Bronchial epithelial cell (primary cell): ENCODE measurements around the gene SLC39A11. TPM values are rescaled to one million over a fixed set of nuclear protein-coding genes. Genes with fewer than 3 reads are reported as not detected.
A peak's percentile ranks its signal among the peaks of the same experiment; 100 is the strongest.
"Not testable (repeated sequence)": the region's sequence is repeated elsewhere in the genome, so short reads cannot be mapped to it uniquely, and the experiment has no call there.

Experiments used
- DNase-seq: peaks from one replicate; pipeline ENCODE4 v3.0.0-alpha.2; 2010; ENCODE audit warnings: low read depth
- FAIRE-seq: peaks from 2 replicates; lab custom pipeline; 2011; peaks lifted over from hg19 to GRCh38; lab: Jason Lieb, UNC
- H3K27me3 ChIP-seq: 2 replicates; pipeline ENCODE4 v1.5.1; 2011; ENCODE audit warnings: low read length; ENCODE audit not compliant: control insufficient read depth, insufficient read depth
- H3K36me3 ChIP-seq: 2 replicates; pipeline ENCODE4 v1.5.1; 2011; ENCODE audit warnings: low read length; ENCODE audit not compliant: control insufficient read depth, insufficient read depth
- H3K4me3 ChIP-seq: 2 replicates; pipeline ENCODE4 v1.5.1; 2011; ENCODE audit warnings: mild to moderate bottlenecking, low read depth, low read length, control low read depth
- total RNA-seq: library from RNA; depleted of rRNA; stranded (reverse); fragments of >200 nt; gene quantifications from 2 replicates; pipeline ENCODE4 v1.2.1, GENCODE V29; 2014
- TF ChIP-seq, protein P1 (sequence below): IDR thresholded peaks from 2 replicates; pipeline ENCODE4 v1.5.1; 2011; ENCODE audit warnings: mild to moderate bottlenecking, moderate library complexity, low read length, control low read depth, inconsistent platforms; ENCODE audit not compliant: insufficient read depth, severe bottlenecking

The SLC39A11 gene
- total RNA-seq, 1 donor from 2014 or later: 23.4 TPM

- TF ChIP-seq, protein P1, sequence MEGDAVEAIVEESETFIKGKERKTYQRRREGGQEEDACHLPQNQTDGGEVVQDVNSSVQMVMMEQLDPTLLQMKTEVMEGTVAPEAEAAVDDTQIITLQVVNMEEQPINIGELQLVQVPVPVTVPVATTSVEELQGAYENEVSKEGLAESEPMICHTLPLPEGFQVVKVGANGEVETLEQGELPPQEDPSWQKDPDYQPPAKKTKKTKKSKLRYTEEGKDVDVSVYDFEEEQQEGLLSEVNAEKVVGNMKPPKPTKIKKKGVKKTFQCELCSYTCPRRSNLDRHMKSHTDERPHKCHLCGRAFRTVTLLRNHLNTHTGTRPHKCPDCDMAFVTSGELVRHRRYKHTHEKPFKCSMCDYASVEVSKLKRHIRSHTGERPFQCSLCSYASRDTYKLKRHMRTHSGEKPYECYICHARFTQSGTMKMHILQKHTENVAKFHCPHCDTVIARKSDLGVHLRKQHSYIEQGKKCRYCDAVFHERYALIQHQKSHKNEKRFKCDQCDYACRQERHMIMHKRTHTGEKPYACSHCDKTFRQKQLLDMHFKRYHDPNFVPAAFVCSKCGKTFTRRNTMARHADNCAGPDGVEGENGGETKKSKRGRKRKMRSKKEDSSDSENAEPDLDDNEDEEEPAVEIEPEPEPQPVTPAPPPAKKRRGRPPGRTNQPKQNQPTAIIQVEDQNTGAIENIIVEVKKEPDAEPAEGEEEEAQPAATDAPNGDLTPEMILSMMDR: no peak
- FAIRE-seq: no peak
- H3K27me3 ChIP-seq: no peaks in the 10 kb centered on the region
- no peaks in the 10 kb centered on the region for H3K36me3 ChIP-seq
- DNase-seq: no peak
- no peak overlapping the region for H3K4me3 ChIP-seq
Observed at GRCh38 chr17:73005360-73005759, 87.1 kb downstream of the SLC39A11 start.

- no peak for FAIRE-seq
- H3K27me3 ChIP-seq: no peaks in the 10 kb centered on the region
- H3K36me3 ChIP-seq: no peaks in the 10 kb centered on the region
- peak; percentile 54 for DNase-seq
- TF ChIP-seq, protein P1: peak; percentile 7
- H3K4me3 ChIP-seq: no peak overlapping the region
Observed at GRCh38 chr17:73003487-73003886, 89.0 kb downstream of the SLC39A11 start.

GRCh38 chr17:73000832-73001231 lies 91.7 kb downstream of the SLC39A11 start:
- Histone ChIP-seq H3K27me3 (no peaks in the 10 kb centered on the region), H3K36me3 (no peaks in the 10 kb centered on the region), H3K4me3 (no peak overlapping the region)
- no peak for DNase-seq
- FAIRE-seq: no peak
- TF ChIP-seq, protein P1: no peak

GRCh38 chr17:72999474-72999873 lies 93.0 kb downstream of the SLC39A11 start:
- FAIRE-seq, H3K4me3 ChIP-seq, DNase-seq: not testable (repeated sequence)

GRCh38 chr17:72998343-72998742 lies 94.1 kb downstream of the SLC39A11 start:
- no peaks in the 10 kb centered on the region for H3K27me3 ChIP-seq
- no peak overlapping the region for H3K4me3 ChIP-seq
- TF ChIP-seq, protein P1: no peak
- FAIRE-seq (no peak), DNase-seq (no peak)
- H3K36me3 ChIP-seq: no peaks in the 10 kb centered on the region

More at GRCh38 chr17:72999474-72999873, 93.0 kb downstream of the SLC39A11 start:
- H3K27me3 ChIP-seq, H3K36me3 ChIP-seq: not testable (repeated sequence)

DNA sequence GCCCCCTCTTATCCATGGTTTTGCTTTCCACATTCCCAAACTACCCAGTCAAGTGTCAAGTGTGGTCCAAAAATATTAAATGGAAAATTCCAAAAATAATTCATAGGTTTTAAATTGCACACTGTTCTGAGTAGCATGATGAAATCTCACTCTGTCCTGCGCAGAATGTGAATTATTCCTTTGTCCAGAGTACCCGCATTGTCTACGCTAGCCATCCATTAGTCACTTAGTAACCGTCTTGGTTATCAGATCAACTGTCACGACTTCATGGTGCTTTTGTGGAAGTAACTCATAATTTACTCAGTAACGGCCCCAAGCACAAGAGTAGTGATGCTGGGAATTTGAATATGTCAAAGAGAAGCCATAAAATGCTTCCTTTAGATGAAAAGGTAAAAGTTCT lies 94.9 kb downstream of the SLC39A11 start:
- DNase-seq (no peak), FAIRE-seq (no peak)
- TF ChIP-seq, protein P1: no peak
- no peaks in the 10 kb centered on the region for H3K27me3 ChIP-seq
- H3K36me3 ChIP-seq: no peaks in the 10 kb centered on the region
- H3K4me3 ChIP-seq: no peak overlapping the region
